ENCODE results near the gene SLC8A2.
A peak's percentile ranks its signal among the peaks of the same experiment; 100 is the strongest.

Gene SLC8A2

DNA sequence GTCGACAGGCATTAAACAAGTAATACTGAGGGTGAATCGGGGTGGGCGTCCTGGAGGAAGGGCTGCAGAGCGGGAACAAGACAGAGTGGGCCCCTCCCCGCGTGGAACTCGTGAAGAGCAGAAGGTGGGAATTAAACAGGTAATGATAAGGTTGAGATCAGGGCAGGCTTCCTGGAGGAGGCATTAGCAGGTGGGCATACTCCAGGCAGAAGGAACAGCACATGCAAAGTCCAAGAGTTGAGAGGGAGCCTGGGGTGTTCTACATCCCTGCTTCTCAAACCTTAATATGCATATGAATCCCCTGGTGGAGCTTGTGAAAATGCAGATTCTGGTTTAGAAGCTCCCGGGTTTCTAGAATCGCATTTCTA, 23.3 kb downstream of the SLC8A2 start:
- no peak overlapping the region for H3K4me3 ChIP-seq (replicated peaks in 1 of 2; ENCODE audit: low read depth in 2 of 2, low read length in 2 of 2)
- TF ChIP-seq, protein P1, sequence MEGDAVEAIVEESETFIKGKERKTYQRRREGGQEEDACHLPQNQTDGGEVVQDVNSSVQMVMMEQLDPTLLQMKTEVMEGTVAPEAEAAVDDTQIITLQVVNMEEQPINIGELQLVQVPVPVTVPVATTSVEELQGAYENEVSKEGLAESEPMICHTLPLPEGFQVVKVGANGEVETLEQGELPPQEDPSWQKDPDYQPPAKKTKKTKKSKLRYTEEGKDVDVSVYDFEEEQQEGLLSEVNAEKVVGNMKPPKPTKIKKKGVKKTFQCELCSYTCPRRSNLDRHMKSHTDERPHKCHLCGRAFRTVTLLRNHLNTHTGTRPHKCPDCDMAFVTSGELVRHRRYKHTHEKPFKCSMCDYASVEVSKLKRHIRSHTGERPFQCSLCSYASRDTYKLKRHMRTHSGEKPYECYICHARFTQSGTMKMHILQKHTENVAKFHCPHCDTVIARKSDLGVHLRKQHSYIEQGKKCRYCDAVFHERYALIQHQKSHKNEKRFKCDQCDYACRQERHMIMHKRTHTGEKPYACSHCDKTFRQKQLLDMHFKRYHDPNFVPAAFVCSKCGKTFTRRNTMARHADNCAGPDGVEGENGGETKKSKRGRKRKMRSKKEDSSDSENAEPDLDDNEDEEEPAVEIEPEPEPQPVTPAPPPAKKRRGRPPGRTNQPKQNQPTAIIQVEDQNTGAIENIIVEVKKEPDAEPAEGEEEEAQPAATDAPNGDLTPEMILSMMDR (IDR thresholded peaks at IDR 0.05; ENCODE audit: low read depth, low read length) = no peak
- no peak for DNase-seq (ENCODE audit: low read depth in 2 of 2)

DNA sequence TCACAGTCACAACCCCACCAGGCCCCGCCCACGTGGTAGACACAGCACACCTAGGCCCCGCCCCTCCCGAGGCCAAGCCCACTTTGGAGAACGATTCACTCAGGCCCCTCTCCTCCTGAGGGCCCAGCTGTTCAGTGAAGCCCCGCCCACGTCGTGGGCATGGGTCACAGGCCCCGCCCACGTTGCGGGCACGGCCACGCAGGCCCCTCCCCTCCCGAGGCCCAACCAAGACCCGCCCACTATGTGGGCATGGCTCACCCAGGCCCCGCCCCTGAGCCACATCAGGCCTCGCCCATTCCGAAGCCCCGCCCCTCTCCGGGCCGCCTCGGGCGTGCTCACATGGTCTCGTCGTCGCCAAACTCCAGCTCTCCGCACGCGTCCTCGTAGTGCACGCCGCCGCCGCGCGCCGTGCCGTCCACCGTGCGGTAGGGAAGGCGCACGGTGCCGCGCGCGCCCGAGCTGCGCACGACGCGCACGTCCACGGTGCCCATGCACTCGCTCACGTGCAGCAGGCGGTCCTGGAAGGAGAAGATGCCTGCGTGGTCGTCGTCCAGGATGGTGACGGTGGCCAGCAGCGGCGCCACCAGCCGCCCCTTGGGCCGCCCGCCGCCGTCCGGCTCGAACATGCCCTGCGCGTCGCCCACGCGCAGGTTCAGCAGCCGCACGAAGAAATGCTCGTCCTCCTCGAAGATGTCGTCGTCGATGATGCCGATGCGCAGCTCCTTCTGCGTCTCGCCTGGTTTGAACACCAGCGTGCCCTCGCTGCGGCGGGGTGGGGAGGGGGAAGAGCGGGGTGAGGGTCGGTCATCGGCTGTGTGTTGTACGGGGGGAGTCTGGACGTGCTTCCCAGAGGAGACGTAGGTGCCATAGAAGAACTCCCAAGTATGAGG, 24.0 kb downstream of the SLC8A2 start:
- H3K4me3 ChIP-seq (replicated peaks in 1 of 2; ENCODE audit: low read depth in 2 of 2, low read length in 2 of 2) = no peak overlapping the region
- TF ChIP-seq, protein P1 (IDR thresholded peaks at IDR 0.05; ENCODE audit: low read depth, low read length) = no peak
- peak; percentile 43 to 47 for DNase-seq (ENCODE audit: low read depth in 2 of 2)

DNA sequence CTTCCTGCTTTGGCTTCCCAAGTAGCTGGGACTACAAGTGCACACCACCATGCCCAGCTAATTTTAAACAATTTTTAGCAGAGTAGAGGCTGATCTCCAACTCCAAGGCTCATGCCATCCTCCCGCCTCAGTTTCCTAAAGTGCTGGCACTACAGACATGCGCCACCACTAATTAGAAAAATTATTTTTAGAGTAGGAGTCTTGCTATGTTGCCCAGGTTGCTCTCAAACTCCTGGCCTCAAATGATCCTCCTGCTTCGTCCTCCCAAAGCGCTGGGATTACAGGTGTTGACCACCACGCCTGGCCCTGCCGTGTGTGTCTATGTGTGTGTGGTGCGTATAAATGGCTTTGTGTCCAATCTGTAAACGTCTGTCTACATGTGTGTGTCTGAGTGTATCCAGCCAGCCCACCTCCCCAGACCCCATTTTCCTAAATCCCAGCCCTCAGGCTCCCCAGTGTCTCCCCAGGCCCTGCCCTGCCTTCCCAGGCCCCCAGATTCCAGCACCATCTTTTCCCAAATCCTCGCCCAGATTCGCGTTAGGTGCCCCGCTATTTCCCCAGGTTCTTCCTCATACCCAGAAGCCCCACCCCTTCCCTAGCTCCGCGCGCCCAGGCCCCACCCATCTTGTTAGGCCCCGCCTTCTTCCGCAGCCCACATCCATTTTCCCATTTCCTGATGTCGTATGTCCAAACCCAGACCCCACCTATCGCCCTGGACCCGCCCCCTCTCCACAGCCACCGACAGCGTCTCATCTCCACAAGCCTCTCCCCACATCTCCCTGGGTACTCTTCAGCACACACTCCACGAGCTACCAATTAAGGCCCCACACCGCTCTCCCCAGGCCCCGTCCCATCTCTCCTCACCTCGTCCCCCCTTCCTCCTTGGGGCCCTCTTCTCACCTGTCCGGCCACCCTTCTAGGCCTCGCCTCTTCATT, 24.9 kb downstream of the SLC8A2 start:
- peak; percentile 18 to 26 for DNase-seq (ENCODE audit: low read depth in 2 of 2)
- TF ChIP-seq, protein P1 (IDR thresholded peaks at IDR 0.05; ENCODE audit: low read depth, low read length) = no peak
- H3K4me3 ChIP-seq (replicated peaks in 1 of 2; ENCODE audit: low read depth in 2 of 2, low read length in 2 of 2) = no peak overlapping the region

DNA sequence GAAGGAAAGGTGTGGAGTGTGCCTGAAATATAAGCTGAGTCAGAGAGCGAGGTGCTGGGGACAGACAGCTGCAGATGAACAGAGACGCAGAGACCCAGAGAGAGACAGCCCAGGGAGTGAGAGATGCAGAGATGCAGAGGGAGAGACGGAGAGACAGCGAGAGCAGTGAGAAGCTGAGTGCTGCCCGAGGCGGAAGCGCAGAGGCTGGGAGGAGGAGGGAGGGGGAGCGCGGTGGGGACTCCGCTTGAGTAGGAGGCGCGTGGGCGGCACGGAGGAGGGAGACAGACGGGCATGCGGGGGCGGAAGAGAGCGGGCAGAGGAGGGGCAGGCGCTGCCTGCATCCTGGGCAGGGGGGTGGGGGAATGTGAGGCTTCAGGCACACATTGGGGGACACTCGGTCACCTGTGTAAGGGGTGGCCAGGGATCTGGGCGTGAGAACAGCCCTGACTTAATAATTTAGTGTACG, 25.7 kb downstream of the SLC8A2 start:
- TF ChIP-seq, protein P1 (IDR thresholded peaks at IDR 0.05; ENCODE audit: low read depth, low read length) = no peak
- peak in 1 of 2 donors; percentile 48 for DNase-seq (ENCODE audit: low read depth in 2 of 2)
- H3K4me3 ChIP-seq (replicated peaks in 1 of 2; ENCODE audit: low read depth in 2 of 2, low read length in 2 of 2) = no peak overlapping the region

DNA sequence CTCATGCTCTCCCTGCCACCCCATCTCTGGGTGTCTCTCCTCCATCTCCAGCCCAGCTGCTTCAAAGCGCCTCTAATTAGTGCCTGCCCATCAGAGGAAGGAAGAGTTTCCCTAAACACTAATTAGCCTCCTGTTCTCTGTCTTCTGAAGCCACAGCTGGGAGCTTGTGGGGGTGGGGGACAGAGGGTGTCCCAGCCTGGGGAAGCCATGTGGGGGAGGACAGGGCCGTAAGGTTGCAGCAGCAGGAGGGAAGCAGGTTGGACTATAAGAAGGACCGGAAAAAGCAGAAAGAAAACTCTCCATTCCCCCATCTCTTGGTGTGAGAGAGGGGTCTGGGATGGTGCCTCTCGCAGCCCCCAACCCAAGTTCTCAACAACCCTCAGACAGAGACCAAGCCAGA, 26.2 kb downstream of the SLC8A2 start:
- TF ChIP-seq, protein P1 (IDR thresholded peaks at IDR 0.05; ENCODE audit: low read depth, low read length) = no peak
- H3K4me3 ChIP-seq (replicated peaks in 1 of 2; ENCODE audit: low read depth in 2 of 2, low read length in 2 of 2) = no peak overlapping the region
- no peak for DNase-seq (ENCODE audit: low read depth in 2 of 2)

DNA sequence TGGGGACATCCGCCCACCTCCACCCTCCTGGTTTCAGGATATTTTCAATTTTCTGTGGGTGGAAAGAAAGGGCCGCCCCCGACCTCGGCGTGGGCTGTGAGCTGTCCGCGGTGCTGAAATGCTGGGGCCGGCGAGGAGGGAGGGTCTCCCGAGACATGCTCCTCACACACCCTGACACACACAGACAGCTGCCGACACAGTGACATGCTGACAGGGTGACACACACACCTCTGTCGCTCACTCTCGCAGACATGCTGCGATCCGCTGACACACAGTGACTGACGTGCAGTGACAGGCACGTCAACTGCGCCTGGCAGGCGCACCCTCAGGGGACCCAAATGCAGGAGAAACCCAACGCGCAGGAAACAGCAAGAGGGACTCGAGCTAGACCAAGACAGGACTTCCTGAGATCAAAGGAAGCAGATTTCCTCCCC, 27.3 kb downstream of the SLC8A2 start:
- no peak overlapping the region for H3K4me3 ChIP-seq (replicated peaks in 1 of 2; ENCODE audit: low read depth in 2 of 2, low read length in 2 of 2)
- TF ChIP-seq, protein P1 (IDR thresholded peaks at IDR 0.05; ENCODE audit: low read depth, low read length) = no peak
- DNase-seq (ENCODE audit: low read depth in 2 of 2) = no peak

All from cardiac fibroblast (primary cell).